GF-D8 (cell line): Measurements from ENCODE around the gene AJM1.

Experiments used
- DNase-seq: peaks from one replicate; lab custom pipeline; 2025; lab: John Stamatoyannopoulos, UW

The AJM1 gene

DNA sequence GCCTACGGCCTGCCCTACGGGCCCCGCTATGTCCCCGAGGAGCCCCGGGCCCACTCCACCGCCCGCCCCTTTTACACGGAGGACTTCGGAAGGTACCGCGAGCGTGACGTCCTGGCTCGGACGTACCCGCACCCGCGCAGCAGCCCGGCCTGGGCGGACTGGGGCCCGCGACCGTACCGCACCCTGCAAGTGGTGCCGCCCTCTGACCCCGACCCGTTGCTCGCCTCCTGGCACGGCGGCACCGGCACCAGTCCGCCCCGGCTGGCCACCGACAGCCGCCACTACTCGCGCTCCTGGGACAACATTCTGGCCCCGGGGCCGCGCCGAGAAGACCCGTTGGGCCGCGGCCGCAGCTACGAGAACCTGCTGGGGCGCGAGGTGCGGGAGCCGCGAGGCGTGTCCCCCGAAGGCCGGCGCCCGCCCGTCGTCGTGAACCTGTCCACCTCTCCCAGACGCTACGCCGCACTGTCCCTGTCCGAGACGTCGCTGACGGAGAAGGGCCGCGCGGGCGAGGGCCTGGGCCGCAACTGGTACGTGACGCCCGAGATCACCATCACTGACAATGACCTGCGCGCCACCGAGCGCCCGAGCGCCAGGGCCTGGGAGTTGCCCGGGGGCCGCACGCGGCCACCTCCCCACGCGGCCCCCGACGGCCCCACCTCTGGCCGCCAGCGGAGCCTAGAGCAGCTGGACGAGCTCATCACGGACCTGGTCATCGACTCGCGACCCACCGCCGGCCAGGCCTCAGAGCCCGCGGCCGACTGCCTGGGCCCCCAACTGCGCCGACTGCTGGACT lies 3.4 kb downstream of the AJM1 start:
- no peak for DNase-seq

DNA sequence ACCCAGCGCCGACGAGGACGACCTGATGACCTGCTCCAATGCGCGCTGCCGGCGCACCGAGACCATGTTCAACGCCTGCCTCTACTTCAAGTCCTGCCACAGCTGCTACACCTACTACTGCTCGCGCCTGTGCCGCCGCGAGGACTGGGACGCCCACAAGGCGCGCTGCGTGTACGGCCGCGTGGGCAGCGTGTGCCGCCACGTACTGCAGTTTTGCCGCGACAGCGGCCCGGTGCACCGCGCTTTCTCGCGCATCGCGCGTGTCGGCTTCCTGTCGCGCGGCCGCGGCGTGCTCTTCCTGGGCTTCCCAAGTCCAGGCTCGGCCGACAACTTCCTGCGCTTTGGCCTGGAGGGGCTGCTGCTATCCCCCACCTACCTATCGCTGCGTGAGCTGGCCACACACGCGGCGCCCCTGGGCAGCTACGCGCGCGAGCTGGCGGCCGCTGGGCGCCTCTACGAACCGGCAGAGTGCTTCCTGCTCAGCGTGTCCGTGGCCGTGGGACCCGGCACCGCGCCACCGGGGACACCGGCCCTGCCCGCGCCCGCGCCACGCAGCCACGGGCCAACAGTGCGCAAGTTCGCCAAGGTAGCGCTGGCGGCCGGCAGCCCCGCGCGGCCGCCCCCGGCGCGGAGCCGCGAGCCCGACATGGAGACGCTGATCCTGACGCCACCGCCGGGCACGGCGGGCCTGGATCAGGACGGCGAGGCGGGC lies 4.3 kb downstream of the AJM1 start:
- DNase-seq: no peak

DNA sequence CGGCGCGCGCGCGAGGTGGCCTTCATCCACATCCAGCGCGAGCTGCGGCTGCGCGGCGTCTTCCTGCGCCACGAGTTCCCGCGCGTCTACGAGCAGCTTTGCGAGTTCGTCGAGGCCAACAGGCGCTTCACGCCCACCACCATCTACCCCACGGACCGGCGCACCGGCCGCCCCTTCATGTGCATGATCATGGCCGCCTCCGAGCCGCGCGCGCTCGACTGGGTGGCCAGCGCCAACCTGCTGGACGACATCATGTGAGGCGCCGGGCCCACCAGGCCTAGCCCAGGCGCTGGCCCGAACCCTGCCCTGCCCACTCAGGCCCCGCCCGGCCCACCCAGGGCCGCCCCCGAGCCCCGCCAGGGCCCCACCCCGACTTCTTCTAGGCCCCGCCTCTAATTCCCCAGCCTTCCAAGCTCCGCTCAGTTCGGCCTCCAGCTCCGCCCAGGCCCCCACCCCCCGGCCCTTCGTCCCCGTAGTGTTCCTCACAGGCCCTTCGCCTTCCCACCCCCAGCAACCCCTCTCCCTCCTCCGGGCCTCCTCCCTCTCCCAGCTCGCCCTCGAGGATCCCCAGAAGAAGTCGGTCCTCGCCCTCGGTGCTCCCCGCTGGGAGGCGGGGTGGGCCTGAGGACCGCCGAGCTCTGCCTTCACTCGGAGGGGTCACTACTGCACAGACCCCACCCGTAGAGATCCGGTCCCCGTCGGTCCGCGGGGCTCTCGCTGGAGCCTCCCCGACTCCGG lies 5.0 kb downstream of the AJM1 start:
- no peak for DNase-seq

DNA sequence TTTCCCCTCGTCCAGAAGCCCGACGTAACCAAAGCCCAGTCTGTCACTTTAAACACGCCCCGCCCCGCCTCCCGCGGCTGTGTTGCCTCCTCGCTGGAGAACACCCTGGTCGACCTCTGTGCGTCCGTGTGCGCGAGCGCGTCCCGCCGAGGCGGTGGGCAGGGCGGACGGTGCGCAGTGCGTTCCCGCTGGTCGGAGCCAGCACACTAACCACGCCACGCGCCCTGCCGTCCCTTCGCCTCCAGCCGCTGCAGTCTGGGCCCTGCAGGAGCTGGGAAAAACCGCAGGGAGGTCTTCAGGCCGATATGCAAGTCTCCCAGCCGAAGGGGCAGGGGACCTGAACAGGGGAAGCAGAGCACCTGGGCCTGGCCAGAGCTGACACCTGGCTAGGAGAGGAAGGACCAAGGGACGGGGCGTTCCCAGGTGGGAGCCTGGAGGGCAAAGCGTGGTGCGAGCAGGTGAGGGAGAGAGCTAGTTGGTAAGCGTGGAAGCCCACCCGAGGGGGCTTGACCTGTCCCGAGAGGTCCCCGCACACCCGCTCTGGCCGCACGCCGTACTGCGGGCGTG lies 5.6 kb downstream of the AJM1 start:
- peak; percentile 67 for DNase-seq

DNA sequence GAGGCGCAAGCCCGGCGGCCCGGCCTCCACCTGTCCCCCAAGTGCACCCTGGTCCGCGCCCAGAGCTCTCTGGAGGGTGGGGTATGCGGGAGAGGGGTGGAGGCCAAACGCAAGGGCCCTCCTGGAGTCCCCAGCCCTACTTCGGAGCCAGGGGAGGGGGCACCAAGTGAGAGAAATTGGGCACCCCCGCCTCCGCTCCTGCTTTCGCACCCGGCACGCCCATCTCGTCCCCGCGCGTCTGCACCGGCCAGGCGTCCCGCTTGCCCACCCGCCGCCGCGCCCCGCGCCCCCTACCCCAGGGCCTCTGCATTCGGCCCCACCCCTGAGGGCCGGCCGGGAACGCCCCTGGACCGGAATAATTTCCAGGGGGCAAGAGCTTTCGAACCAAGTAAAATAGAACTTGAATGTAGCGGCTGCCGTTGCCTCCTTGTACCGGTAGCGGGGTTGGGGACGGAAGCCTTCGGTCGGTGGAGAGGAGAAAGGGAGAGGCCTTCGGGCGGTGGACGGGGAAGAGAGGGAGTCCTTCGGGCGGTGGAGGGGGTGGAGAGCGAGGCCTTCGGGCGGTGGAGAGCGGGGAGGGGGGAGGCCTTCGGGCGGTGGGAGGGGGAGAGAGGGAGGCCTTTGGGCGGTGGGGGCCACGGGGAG lies 6.2 kb downstream of the AJM1 start:
- no peak for DNase-seq

DNA sequence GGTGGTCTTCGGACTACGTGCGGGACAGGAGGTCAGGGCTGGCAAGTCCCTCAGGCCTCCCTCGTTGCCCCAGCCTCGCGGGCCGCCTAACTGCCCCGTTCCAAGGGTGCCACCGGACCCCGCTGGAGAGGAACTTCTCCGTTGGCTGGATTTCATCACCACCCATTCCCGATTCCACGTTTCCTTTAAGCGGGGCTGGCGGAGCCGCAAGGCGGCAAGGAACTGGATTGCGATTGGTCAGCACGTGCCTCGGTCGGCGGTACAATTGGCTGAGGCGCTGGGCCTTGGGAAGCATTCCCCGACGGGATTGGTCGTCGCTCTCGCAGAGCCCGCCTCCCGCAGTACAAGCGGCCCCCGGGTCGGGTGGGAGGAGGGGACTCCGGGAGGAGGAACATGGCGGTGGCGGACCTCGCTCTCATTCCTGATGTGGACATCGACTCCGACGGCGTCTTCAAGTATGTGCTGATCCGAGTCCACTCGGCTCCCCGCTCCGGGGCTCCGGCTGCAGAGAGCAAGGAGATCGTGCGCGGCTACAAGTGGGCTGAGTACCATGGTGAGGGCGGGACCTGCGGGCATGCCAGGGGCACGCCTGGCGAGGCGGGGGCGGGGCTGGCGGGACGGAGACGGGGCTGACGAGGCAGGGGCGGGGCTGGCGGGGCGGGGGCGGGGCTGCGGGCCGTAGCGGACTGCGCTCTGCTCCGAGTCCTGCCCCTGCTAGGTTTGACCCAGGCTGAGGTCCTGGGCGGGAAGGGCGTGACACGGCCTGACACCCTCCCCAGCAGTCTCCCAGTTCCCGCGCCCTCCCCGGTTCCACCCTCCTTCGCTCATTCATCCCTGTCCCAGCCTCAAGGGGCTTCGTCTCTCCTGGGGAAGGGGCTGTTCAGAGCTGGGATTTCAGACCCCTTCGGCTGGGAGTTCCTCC lies 7.0 kb downstream of the AJM1 start, which contains the start of gene PHPT1:
PHPT1 (plus strand) TSS at position 372 of the 922 bp plus-strand sequence; CDS start at position 394, 22 bp downstream.
- peak; percentile 95 for DNase-seq

DNA sequence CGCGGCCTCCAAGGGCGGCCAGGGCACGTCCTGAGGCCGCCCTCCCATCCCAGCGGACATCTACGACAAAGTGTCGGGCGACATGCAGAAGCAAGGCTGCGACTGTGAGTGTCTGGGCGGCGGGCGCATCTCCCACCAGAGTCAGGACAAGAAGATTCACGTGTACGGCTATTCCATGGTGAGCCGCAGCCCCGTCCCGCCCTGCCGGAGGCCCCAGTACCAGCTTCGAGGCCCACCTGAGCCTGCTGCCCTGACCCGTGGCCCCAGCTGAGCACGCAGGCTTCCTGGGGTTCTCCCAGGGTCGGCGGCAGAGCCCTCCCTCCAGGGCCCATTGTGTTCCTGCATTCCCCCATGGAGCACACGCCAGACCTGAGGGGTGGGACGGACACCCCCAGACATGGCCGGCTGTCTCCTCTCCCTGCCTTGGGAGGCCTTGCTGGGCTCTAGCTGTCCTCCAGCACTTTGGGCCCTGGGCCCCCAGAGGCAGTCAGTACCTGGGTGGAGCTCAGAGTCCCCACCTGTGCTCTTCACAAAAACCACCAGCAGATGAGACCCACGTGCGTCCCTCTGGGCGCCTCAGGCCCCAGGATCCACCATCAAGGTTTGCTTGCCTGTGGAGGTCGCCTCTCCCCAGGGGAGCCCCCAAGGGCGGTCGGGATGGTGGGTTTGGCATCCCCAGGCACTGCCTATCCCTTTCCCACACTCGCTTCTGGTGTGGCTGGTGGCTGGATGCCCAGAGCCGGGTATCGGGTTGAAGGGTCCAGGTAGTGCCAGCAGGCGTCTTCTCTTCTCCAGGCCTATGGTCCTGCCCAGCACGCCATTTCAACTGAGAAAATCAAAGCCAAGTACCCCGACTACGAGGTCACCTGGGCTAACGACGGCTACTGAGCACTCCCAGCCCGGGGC lies 7.9 kb downstream of the AJM1 start:
- DNase-seq: no peak

DNA sequence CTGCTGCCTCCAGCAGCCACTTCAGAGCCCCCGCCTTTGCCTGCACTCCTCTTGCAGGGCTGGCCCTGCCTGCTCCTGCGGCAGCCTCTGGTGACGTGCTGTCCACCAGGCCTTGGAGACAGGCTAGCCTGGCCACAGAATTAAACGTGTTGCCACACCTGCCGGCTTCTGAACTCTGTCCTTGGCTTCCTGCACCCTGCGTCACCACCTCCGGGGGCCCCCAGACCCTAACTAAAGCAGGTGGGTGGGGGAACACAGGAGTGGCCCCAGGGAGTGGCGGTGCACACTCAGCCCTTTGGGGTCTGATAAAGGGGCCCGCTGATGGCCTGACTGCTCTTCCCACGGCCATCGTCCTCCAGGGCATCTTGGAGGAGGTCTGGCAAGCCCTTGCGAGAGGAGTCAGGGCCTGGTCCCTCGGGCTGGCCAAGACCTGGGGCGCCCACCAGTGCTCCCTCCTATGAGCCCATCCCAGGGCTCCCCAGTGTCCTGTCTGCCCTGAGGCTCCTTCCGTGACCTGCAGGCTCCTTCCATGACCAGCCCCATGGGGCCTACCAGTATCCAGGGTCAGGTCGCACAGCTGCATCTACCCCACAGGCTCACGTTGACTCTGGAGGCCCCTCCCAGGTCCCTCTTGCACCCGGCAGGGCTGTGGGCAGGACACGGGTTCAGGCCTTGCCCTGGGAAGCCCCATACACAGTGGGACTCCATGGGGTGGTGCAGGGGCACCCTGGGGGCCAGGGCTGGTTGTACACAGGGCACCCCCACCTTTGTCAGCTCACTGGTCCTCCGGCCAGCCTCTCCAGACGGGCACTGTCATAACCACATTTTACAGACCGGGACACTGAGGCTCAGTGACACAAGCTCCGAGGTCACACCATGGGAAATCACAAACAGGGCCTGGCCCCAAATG lies 8.8 kb downstream of the AJM1 start:
- DNase-seq: no peak

DNA sequence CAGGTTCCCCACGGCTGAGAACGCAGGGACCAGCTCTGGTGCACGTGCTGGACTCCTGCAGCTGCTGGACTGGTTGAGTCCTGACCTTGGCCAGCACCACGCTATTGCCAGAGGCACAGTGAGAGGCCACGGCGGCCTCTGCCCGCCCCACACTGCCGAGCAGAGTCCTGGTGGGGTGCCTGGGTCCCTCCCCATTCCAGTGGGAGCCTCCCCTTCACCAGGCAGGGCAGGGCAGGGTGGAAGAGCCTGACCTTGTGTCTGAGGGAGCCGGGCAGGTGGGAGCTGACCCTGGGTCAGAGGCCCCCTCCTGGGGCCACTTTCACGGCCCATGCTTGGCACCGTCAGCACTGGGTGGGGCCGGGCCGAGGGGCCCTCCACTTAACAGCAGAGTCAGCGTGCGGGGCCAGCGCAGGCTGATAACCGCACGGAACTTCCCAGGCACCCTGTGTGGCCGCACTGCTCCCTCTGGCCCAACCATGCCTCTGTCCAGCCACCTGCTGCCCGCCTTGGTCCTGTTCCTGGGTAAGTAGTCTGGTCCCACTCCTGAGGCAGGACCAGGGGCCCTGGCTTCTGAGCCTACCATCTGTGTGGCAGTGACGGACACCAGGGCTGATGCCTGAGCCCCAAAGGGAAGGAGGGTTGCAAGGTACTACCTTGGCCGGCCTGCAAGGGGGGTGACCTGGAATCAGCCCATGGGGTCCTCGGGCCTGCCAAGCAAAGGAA lies 9.8 kb downstream of the AJM1 start, which contains the start of gene MAMDC4:
MAMDC4 (plus strand) TSS at position 406 of the 723 bp plus-strand sequence; CDS start at position 477, 71 bp downstream.
- no peak for DNase-seq

DNA sequence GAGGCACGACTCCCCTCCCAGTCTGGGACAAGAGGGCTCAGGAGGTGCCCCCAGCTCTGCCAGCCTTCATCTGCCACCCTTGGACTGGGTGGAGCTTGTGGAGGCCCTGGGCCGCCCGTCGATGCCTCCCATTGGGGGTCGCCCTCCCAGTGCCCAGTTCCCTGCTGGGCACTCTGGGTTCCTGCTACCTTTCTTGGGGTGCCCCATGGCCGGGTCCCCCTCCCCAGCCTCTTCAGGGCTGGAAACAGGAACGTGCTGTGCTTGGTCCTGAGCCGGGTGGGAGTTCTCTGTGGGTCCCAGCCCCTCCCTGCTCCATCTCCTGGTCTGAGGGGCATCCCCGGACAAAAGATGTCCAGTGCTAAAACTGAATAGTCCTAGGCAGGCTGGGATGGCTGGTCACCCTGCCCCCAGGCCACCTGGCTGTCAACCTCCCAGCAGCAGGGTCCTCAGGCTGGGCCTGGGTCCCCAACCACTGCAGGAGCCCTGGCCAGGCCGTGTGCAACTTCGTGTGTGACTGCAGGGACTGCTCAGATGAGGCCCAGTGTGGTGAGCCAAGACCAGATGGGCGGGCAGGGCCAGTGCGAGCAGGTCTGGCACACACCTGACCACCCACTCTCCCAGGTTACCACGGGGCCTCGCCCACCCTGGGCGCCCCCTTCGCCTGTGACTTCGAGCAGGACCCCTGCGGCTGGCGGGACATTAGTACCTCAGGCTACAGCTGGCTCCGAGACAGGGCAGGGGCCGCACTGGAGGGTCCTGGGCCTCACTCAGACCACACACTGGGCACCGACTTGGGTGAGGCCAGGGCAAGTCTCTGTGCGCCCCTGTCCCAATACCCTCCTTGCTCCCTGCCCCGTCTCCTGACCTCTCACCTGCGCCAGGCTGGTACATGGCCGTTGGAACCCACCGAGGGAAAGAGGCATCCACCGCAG lies 10.7 kb downstream of the AJM1 start:
- no peak for DNase-seq

DNA sequence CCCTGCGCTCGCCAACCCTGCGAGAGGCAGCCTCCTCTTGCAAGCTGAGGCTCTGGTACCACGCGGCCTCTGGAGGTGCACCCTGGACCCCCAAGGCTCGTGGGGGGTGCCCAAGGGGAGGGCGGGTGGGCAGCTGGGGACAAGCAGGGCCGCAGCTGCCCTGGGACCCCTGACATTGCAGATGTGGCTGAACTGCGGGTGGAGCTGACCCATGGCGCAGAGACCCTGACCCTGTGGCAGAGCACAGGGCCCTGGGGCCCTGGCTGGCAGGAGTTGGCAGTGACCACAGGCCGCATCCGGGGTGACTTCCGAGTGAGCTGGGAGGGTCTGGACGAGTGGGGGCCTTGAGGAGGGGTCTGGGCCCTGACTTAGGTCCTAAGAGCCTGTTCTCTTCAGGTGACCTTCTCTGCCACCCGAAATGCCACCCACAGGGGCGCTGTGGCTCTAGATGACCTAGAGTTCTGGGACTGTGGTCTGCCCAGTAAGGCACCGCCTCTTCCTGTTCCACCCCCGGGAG lies 11.4 kb downstream of the AJM1 start:
- no peak for DNase-seq

DNA sequence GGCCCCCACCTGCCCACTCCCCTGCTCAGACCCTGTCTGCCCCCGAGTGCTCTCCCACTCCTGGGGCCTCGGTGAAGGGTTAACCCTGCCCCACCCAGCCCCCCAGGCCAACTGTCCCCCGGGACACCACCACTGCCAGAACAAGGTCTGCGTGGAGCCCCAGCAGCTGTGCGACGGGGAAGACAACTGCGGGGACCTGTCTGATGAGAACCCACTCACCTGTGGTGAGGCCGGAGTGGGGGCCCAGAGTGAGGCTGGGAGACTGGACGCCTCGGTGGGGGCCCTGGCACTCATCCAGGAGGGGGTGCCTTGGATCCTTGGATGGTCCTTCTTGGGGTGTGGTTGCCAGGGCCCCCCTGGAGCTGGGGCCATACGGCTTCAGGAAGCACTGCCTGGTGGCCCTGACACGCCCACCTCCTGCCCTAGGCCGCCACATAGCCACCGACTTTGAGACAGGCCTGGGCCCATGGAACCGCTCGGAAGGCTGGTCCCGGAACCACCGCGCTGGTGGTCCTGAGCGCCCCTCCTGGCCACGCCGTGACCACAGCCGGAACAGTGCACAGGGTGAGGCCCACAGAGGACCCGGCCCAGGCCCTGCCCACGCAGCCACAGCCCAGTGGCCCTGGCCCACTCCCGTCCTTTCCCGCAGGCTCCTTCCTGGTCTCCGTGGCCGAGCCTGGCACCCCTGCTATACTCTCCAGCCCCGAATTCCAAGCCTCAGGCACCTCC lies 12.0 kb downstream of the AJM1 start:
- DNase-seq: no peak

DNA sequence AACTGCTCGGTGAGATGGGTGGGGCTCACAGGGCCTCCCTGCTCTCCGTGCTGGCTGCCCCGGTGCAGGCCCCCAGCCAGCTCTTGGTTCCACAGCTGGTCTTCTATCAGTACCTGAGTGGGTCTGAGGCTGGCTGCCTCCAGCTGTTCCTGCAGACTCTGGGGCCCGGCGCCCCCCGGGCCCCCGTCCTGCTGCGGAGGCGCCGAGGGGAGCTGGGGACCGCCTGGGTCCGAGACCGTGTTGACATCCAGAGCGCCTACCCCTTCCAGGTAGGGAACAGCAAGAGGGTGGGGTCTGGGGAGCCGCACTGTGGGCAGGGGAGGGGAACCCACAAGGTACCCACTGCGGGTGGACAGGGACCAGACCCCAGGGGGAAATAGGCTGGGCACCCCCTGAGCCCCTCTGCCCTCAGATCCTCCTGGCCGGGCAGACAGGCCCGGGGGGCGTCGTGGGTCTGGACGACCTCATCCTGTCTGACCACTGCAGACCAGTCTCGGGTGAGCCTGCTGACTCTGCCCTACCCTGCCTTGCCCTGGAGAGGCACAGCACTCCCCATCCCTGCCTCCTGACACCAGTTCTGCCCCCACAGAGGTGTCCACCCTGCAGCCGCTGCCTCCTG lies 12.7 kb downstream of the AJM1 start:
- DNase-seq: no peak

DNA sequence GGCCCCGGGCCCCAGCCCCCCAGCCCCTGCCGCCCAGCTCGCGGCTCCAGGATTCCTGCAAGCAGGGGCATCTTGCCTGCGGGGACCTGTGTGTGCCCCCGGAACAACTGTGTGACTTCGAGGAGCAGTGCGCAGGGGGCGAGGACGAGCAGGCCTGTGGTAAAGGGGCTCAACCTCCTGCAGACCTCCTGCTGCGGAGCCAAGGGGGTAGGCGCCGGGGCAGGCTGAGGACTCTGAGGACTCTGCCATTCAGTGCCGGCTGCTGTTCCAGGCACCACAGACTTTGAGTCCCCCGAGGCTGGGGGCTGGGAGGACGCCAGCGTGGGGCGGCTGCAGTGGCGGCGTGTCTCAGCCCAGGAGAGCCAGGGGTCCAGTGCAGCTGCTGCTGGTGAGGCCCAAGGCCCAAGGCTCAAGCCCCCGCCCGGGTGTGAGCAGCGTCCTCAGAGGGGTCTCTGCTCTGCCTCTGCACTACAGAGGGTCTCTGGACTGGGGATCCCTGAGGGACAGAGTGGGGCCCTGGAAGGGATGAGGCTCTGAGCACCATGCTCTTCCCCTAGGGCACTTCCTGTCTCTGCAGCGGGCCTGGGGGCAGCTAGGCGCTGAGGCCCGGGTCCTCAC lies 13.3 kb downstream of the AJM1 start:
- no peak for DNase-seq

DNA sequence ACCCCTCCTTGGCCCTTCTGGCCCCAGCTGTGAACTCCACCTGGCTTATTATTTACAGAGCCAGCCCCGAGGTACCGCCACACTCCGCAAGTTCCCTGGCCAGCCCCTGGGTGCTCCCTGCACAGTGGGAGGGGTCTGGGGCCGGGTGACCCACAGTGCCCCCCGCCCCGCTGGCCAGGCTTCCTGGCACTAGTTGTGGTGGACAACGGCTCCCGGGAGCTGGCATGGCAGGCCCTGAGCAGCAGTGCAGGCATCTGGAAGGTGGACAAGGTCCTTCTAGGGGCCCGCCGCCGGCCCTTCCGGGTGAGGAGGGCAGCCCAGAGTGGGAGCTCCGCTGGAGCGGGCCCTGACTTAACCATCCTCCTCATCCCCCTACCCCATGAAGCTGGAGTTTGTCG lies 13.8 kb downstream of the AJM1 start:
- DNase-seq: no peak
